HG03135 (cell line): Measurements from ENCODE around the gene CGB8.
"Not testable (repeated sequence)": the region's sequence is repeated elsewhere in the genome, so short reads cannot be mapped to it uniquely, and the experiment has no call there.

Source experiments
- ATAC-seq: cut with Tn5 transposase; IDR thresholded peaks from one replicate; pipeline ENCODE4 v1.9.1; 2021; ENCODE audit warnings: mild to moderate bottlenecking, moderate library complexity; ENCODE audit not compliant: unreplicated experiment

The CGB8 gene

DNA sequence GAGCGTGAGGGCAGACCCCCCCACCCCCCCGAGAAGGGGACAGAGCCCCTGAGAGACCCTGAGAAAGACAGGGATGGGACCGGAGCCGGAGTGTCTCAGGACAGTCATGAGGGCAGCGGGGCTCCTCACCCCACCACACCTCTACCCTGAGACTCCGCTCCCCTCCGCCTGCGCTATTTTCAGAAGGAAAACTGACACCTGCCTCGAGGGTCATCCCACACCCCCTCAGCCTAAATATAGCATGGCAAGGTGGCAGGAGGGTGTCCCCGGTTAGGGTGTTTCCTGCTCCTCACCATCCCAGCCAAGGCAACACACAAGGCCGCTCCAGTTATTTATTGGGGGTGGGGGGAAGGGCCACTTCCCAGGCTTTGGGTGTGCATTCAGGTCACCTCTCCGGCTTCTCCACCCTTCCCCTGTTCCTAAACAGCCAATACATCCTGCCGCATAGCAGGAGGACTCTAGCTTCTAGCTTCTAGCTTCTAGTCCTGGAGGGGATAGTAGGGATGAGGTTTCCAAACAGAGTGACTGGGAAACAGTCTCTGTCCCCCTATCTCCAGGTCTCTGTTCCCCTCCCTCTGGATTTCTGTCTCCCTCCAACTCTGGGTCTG lies 17.1 kb upstream of the CGB8 start:
- no peak for ATAC-seq

GRCh38 chr19:49064768-49065611 lies 16.1 kb upstream of the CGB8 start, which contains the start of gene NTF4:
Gene NTF4 (minus strand): TSS chr19:49064818. CDS start chr19:49061997, 2,821 bp downstream.
- no peak for ATAC-seq

DNA sequence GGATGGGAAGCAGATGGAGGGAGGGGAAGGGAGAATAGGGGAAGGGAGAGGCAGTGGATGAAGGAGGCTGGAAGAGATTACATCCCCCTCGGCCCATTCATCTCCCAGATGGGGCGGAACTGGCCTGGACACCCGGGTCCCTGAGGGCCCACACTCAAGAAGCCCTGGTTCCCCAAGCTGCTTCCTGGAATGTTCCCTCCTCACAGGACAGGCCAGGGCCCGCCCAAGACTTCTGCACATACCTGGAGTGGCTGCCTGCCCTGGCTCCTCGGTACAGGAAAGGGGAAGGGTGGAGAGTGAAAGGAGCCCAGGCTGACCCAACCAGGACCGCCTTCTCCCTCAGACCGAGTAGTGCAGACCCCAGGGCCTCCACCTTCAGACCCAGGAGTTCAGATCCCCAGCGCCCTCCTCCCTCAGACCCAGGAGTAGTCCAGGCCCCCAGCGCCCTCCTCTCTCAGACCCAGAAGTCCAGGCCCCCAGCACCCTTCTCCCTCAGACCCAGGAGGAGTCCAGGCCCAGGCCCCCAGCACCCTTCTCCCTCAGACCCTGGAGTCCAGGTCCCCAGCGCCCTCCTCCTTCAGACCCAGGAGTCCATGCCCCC lies 15.2 kb upstream of the CGB8 start:
- no peak for ATAC-seq

DNA sequence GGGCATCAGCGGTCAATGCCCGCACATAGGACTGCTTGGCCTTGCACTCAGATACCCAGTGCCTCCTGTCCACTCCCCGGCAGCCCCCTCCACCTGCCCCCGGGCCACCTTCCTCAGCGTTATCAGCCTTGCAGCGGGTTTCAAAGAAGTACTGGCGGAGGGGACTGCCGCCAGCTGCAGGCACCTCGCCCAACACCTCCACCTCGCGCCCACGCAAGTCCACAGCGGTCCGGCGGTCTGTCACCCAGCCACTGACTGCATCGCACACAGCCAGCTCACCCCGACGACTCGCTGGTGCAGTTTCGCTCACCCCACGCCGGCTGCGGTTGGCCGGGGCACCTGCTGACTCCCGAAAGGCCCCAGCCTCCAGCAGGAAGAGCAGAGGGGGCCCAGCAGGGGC lies 12.5 kb upstream of the CGB8 start:
- ATAC-seq, result no peak

- ATAC-seq, result no peak
Observed at GRCh38 chr19:49061000-49061399, 12.1 kb upstream of the CGB8 start.

GRCh38 chr19:49059053-49059452 lies 10.1 kb upstream of the CGB8 start:
- no peak for ATAC-seq

DNA sequence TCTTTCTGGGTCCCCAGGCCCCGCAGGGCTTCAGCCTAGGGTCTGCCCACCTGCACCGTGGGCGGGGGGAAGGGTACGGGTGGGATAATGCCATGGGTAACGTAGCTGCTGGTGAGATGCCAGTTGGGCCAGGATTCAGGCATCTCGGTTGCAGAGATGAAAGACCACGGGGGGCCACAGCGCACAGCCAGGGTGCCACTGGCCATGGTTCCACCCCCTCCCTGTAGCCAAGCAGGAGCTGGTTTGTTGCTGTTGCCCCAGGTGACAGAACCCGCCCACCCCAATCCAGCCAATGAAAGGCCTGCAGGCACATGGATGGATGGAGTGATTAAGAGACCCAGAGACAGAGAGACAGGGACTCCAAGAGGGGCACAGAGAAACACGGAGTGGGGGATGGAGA lies 9.7 kb upstream of the CGB8 start:
- ATAC-seq, result no peak

DNA sequence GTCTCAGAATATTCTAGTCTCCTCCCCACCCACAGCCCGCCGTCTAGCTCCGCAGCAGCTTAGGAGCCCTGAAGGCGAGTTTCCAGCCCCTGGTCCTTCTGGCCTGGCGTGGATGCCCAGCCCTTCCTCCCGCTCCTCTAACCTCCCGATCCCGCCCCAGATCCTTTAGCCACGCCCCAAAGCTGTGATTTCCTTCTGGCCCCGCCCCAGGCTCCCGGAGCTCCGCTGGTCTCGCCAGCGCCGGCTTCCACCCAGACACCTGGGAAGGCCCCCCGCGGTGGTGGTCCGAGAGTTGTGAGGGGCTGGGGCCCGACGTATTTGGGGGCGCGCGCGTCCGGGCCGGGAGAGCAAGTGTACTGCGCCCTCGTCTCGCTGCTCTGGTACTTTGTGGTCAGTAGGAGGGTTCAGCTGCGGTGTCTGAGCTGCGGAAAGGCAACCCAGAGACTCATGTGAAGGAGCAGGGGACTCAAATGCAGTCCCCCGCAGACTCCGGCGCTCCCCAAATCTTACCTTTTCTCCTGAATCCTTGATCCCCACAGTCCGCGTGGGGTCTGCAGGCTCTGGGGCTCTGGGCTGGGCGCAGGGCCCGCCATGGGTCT lies 8.8 kb upstream of the CGB8 start, which contains the start of gene CGB7:
Gene CGB7 (minus strand): TSS at position 114 of the 599 bp plus-strand sequence. CDS start 2,374 bp downstream, outside the sequence.
- ATAC-seq, result no peak

- not testable (repeated sequence) for ATAC-seq
Observed at GRCh38 chr19:49056902-49057596, 8.1 kb upstream of the CGB8 start.

- ATAC-seq, result no peak
Observed at GRCh38 chr19:49056101-49056901, 7.4 kb upstream of the CGB8 start.

DNA sequence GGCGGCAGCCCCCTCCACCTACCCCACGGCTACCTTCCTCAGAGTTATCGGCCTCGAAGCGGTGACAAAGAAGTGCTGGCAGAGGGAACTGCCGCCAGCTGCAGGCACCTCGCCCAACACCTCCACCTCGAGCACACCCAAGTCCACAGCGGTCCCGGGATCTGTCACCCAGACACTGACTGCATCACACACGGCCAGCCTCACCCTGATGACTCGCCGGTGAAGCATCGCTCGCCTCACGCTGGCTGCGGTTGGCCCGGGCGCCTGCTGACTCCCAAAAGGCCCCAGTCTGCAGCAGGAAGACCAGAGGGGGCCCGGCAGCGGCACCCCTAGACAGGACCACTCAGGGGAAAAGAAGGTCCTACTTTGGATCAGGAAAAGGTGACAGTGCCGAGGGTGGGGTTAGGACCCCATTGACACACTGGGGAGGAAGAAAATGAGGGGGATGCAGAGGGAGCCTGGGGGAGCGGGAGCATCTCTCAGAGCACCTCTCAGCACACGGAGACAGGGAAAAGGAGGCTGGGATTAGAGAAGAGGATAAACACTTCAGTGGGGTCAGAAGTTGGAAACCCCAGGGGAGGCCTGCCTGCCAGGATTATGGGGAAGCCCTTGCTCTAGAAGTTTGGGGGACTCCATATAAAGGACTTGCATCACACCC lies 1.6 kb upstream of the CGB8 start:
- ATAC-seq, result not testable (repeated sequence)

GRCh38 chr19:49049834-49050233 lies 923 bp upstream of the CGB8 start:
- not testable (repeated sequence) for ATAC-seq

DNA sequence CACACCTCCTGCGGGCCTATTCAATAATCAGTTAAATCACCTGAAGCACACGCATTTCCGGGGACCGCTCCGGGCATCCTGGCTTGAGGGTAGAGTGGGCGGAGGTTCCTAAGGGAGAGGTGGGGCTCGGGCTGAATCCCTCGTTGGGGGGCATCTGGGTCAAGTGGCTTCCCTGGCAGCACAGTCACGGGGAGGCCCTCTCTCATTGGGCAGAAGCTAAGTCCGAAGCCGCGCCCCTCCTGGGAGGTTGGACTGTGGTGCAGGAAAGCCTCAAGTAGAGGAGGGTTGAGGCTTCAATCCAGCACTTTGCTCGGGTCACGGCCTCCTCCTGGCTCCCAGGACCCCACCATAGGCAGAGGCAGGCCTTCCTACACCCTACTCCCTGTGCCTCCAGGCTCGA lies 5.4 kb downstream of the CGB8 start, which contains the start of gene CGB5:
Gene CGB5 (plus strand): TSS at position 301 of the 400 bp plus-strand sequence. CDS start 362 bp downstream, outside the sequence.
- not testable (repeated sequence) for ATAC-seq

GRCh38 chr19:49042666-49043065 lies 6.2 kb downstream of the CGB8 start:
- ATAC-seq, result not testable (repeated sequence)

- ATAC-seq, result no peak
Observed at GRCh38 chr19:49042177-49042576, 6.7 kb downstream of the CGB8 start.

GRCh38 chr19:49039736-49040135 lies 9.2 kb downstream of the CGB8 start:
- not testable (repeated sequence) for ATAC-seq

- ATAC-seq, result not testable (repeated sequence)
Observed at GRCh38 chr19:49038557-49039276, 10.2 kb downstream of the CGB8 start.

DNA sequence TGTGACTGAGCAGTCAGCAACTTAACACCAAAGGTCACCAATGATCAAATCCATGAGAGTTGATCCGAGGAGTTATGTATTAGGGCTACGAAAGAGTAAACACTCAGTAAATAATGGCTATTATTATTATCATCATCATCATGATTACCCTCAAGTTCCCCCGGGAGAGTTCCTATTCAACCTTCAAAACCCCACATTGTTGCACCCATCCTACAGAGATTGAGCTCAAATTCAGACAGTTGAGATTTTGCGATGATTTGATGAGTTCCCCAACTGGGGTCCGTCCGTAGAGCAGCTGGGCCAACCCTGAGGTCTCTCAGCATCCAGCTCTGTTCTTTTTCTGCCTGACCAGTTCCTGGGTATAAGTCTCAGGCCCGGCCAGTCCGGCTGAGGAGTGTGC lies 10.8 kb downstream of the CGB8 start:
- ATAC-seq, result not testable (repeated sequence)
